ENCODE results near the gene DYRK1B. TPM values are rescaled to one million over a fixed set of nuclear protein-coding genes. Genes with fewer than 3 reads are reported as not detected.

DYRK1B gene
- total RNA-seq, 1 experiment from 2014 or later, result 12.2 TPM

DNA sequence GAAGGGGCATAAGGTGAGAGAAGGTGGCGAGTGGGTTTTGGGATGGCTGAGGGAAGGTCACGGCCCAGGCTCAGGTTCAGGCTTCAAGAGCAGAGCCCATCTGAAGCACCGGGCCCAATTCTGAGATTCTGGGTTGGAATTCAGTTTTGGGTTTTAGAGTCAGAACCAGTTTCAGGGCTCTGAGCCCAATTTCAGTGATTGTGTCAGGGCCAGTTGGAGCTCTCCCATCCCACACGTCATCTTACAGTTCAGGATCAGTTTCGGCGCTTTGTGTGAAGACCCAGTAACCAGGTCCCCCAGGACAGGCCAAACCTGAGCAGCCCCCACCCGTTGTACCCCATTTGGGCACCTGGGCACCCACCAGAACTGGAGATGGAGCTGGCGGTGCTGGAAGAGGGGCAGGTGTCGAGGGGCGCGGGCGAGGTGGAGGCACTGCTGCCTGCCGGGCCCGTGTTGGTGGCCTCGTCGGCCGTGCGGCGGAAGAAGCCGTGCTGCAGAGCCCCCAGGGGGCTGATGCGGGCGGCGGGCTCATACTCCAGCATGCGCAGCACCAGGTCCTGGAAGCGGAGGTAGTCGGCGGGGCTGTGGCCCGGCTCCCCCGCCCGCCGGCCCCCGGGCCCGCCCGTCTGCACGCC, 7.5 kb downstream of the DYRK1B start:
- H3K27ac Mint-ChIP-seq, result no peak overlapping the region
- CTCF ChIA-PET, result interaction anchor here (1.5 to 2.0 kb wide), 2 partner anchors 16 to 33 kb away, joined by 4 to 6 read pairs; no protein-coding TSS in a partner anchor

DNA sequence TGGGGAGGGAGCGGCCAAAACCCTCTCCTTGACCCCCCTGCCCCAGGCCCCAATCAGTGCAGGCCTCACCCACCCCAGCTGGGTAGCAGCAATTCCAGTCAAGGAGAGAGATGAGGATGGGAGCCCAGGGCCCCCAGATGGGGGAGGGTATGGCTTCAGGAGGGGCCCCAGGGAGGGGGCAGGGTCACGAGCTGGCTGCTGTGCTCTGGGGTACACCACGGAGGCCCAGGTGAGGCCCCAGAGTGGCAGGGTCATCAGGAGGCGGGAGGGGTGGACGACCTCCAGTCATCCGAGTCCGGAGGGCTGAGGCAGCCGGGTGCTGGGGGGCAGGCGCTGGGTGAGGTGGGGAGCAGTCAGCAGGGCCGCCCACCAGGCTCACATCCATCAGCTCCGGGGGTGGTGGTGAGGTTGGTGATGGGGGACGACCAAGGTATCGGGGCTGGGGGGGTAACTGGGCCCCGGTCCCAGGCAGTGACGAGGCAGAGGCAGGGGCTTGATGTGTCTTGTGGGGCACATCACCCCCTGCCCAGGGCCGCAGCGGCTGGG, 8.4 kb downstream of the DYRK1B start:
- POLR2A ChIA-PET, result interaction anchor here (1.4 to 1.6 kb wide), 2 partner anchors 8 to 30 kb away, joined by 3 to 14 read pairs; partner anchors contain the start of gene DYRK1B
- DNase-seq (ENCODE audit: low spot score) (no peak), ATAC-seq (no peak)
- H3K27ac Mint-ChIP-seq, result no peak overlapping the region
- TF ChIP-seq, protein P1, sequence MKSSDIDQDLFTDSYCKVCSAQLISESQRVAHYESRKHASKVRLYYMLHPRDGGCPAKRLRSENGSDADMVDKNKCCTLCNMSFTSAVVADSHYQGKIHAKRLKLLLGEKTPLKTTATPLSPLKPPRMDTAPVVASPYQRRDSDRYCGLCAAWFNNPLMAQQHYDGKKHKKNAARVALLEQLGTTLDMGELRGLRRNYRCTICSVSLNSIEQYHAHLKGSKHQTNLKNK (CRISPR knock-in tag; IDR thresholded peaks at IDR 0.05), result no peak
- TF ChIP-seq EMX1 (CRISPR knock-in tag; IDR thresholded peaks at IDR 0.05), result no peak
- TF ChIP-seq, protein P2, sequence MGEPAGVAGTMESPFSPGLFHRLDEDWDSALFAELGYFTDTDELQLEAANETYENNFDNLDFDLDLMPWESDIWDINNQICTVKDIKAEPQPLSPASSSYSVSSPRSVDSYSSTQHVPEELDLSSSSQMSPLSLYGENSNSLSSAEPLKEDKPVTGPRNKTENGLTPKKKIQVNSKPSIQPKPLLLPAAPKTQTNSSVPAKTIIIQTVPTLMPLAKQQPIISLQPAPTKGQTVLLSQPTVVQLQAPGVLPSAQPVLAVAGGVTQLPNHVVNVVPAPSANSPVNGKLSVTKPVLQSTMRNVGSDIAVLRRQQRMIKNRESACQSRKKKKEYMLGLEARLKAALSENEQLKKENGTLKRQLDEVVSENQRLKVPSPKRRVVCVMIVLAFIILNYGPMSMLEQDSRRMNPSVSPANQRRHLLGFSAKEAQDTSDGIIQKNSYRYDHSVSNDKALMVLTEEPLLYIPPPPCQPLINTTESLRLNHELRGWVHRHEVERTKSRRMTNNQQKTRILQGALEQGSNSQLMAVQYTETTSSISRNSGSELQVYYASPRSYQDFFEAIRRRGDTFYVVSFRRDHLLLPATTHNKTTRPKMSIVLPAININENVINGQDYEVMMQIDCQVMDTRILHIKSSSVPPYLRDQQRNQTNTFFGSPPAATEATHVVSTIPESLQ (CRISPR knock-in tag; IDR thresholded peaks at IDR 0.05), result no peak
- TF ChIP-seq, protein P3, sequence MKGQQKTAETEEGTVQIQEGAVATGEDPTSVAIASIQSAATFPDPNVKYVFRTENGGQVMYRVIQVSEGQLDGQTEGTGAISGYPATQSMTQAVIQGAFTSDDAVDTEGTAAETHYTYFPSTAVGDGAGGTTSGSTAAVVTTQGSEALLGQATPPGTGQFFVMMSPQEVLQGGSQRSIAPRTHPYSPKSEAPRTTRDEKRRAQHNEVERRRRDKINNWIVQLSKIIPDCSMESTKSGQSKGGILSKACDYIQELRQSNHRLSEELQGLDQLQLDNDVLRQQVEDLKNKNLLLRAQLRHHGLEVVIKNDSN (CRISPR knock-in tag; IDR thresholded peaks at IDR 0.05), result no peak
- no peak for TF ChIP-seq FOXP1 (CRISPR knock-in tag; IDR thresholded peaks at IDR 0.05; ENCODE audit: borderline replicate concordance)
- peaks cover 15% of the 10 kb centered on the region for H3K36me3 Mint-ChIP-seq
- H3K27me3 Mint-ChIP-seq (ENCODE audit: low read depth), result no peaks in the 10 kb centered on the region
- H3K9me3 Mint-ChIP-seq, result no peaks in the 10 kb centered on the region
- CTCF ChIA-PET, result interaction anchor here (0.8 to 2.0 kb wide), 4 partner anchors 9 to 33 kb away, joined by 3 to 6 read pairs (median 4); partner anchors contain the start of gene DYRK1B
- no peak overlapping the region for H3K4me3 Mint-ChIP-seq
- H3K4me1 Mint-ChIP-seq, result no peaks in the 10 kb centered on the region

More for the DNA sequence above, 7.5 kb downstream of the DYRK1B start:
- Mint-ChIP-seq H3K27me3 (ENCODE audit: low read depth) (no peaks in the 10 kb centered on the region), H3K9me3 (no peaks in the 10 kb centered on the region), H3K36me3 (peaks cover 18% of the 10 kb centered on the region), H3K4me1 (no peaks in the 10 kb centered on the region), H3K4me3 (no peak overlapping the region)
- no peak for TF ChIP-seq EMX1 (CRISPR knock-in tag; IDR thresholded peaks at IDR 0.05)
- TF ChIP-seq ETV6 (CRISPR knock-in tag; IDR thresholded peaks at IDR 0.05), result no peak
- TF ChIP-seq ZNF121 (CRISPR knock-in tag; IDR thresholded peaks at IDR 0.05), result no peak
- TF ChIP-seq, protein P4, sequence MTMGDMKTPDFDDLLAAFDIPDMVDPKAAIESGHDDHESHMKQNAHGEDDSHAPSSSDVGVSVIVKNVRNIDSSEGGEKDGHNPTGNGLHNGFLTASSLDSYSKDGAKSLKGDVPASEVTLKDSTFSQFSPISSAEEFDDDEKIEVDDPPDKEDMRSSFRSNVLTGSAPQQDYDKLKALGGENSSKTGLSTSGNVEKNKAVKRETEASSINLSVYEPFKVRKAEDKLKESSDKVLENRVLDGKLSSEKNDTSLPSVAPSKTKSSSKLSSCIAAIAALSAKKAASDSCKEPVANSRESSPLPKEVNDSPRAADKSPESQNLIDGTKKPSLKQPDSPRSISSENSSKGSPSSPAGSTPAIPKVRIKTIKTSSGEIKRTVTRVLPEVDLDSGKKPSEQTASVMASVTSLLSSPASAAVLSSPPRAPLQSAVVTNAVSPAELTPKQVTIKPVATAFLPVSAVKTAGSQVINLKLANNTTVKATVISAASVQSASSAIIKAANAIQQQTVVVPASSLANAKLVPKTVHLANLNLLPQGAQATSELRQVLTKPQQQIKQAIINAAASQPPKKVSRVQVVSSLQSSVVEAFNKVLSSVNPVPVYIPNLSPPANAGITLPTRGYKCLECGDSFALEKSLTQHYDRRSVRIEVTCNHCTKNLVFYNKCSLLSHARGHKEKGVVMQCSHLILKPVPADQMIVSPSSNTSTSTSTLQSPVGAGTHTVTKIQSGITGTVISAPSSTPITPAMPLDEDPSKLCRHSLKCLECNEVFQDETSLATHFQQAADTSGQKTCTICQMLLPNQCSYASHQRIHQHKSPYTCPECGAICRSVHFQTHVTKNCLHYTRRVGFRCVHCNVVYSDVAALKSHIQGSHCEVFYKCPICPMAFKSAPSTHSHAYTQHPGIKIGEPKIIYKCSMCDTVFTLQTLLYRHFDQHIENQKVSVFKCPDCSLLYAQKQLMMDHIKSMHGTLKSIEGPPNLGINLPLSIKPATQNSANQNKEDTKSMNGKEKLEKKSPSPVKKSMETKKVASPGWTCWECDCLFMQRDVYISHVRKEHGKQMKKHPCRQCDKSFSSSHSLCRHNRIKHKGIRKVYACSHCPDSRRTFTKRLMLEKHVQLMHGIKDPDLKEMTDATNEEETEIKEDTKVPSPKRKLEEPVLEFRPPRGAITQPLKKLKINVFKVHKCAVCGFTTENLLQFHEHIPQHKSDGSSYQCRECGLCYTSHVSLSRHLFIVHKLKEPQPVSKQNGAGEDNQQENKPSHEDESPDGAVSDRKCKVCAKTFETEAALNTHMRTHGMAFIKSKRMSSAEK (CRISPR knock-in tag; IDR thresholded peaks at IDR 0.05; ENCODE audit: borderline replicate concordance), result no peak
- TF ChIP-seq, protein P5, sequence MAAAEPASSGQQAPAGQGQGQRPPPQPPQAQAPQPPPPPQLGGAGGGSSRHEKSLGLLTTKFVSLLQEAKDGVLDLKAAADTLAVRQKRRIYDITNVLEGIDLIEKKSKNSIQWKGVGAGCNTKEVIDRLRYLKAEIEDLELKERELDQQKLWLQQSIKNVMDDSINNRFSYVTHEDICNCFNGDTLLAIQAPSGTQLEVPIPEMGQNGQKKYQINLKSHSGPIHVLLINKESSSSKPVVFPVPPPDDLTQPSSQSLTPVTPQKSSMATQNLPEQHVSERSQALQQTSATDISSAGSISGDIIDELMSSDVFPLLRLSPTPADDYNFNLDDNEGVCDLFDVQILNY (CRISPR knock-in tag; IDR thresholded peaks at IDR 0.05), result no peak
- TF ChIP-seq, protein P6, sequence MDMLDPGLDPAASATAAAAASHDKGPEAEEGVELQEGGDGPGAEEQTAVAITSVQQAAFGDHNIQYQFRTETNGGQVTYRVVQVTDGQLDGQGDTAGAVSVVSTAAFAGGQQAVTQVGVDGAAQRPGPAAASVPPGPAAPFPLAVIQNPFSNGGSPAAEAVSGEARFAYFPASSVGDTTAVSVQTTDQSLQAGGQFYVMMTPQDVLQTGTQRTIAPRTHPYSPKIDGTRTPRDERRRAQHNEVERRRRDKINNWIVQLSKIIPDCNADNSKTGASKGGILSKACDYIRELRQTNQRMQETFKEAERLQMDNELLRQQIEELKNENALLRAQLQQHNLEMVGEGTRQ (CRISPR knock-in tag; IDR thresholded peaks at IDR 0.05), result no peak
- TF ChIP-seq PRRX2 (CRISPR knock-in tag; IDR thresholded peaks at IDR 0.05), result no peak
- TF ChIP-seq, protein P7, sequence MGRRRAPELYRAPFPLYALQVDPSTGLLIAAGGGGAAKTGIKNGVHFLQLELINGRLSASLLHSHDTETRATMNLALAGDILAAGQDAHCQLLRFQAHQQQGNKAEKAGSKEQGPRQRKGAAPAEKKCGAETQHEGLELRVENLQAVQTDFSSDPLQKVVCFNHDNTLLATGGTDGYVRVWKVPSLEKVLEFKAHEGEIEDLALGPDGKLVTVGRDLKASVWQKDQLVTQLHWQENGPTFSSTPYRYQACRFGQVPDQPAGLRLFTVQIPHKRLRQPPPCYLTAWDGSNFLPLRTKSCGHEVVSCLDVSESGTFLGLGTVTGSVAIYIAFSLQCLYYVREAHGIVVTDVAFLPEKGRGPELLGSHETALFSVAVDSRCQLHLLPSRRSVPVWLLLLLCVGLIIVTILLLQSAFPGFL (CRISPR knock-in tag; IDR thresholded peaks at IDR 0.05; ENCODE audit: borderline replicate concordance), result no peak
- TF ChIP-seq FOXJ3 (CRISPR knock-in tag; IDR thresholded peaks at IDR 0.05; ENCODE audit: borderline replicate concordance), result no peak
- TF ChIP-seq GTF2I (CRISPR knock-in tag; conservative IDR thresholded peaks at IDR 0.05), result no peak
- TF ChIP-seq, protein P8, sequence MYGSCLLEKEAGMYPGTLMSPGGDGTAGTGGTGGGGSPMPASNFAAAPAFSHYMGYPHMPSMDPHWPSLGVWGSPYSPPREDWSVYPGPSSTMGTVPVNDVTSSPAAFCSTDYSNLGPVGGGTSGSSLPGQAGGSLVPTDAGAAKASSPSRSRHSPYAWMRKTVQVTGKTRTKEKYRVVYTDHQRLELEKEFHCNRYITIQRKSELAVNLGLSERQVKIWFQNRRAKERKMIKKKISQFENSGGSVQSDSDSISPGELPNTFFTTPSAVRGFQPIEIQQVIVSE (CRISPR knock-in tag; IDR thresholded peaks at IDR 0.05; ENCODE audit: borderline replicate concordance), result no peak
- no peak for TF ChIP-seq ZNF396 (CRISPR knock-in tag; IDR thresholded peaks at IDR 0.05; ENCODE audit: borderline replicate concordance)
- TF ChIP-seq NR2C2 (CRISPR knock-in tag; IDR thresholded peaks at IDR 0.05), result no peak
- ATAC-seq (no peak), DNase-seq (ENCODE audit: low spot score) (no peak)
- POLR2A ChIA-PET, result interaction anchor here (1.6 kb wide), 1 partner anchor 31 kb away, joined by 3 read pairs; no protein-coding TSS in a partner anchor

Data from WTC11 (cell line).